HepG2 (cell line): ENCODE results near the gene ING1. TPM values are rescaled to one million over a fixed set of nuclear protein-coding genes. Genes with fewer than 3 reads are reported as not detected.
A peak's percentile ranks its signal among the peaks of the same experiment; 100 is the strongest.

Experiments
- AGO2 ChIP-seq: fragments of 200-400 bp; formaldehyde crosslinking; optimal IDR thresholded peaks from 2 replicates; pipeline ENCODE3; 2017; ENCODE audit warnings: mild to moderate bottlenecking, low read depth, low read length, moderate library complexity
- ETV5 ChIP-seq: IDR thresholded peaks from 2 replicates; pipeline ENCODE4 v1.6.1; 2018; ENCODE audit warnings: missing biosample characterization, missing genetic modification reagents, inconsistent platforms, borderline replicate concordance
- GATAD1 ChIP-seq: IDR thresholded peaks from 2 replicates; pipeline ENCODE4 v1.6.1; 2016; ENCODE audit warnings: missing genetic modification reagents, missing compliant biosample characterization
- GFI1 ChIP-seq: sonication (generic); formaldehyde crosslinking; IDR thresholded peaks from 2 replicates; pipeline ENCODE4 v1.5.0; 2020; ENCODE audit warnings: missing genetic modification reagents, mild to moderate bottlenecking, borderline replicate concordance
- GLI4 ChIP-seq: sonication (generic); formaldehyde crosslinking; IDR thresholded peaks from 2 replicates; pipeline ENCODE4 v1.5.1; 2020; ENCODE audit warnings: missing genetic modification reagents, mild to moderate bottlenecking, moderate library complexity, borderline replicate concordance
- JDP2 ChIP-seq: sonication (generic); formaldehyde crosslinking; IDR thresholded peaks from 2 replicates; pipeline ENCODE4 v1.8.1; 2022; ENCODE audit warnings: missing genetic modification reagents, borderline replicate concordance
- PHB2 ChIP-seq: fragments of 450-650 bp; IDR thresholded peaks from 2 replicates; pipeline ENCODE4 v1.6.1; 2018; ENCODE audit not compliant: partially characterized antibody
- POLR2AphosphoS5 ChIP-seq: IDR thresholded peaks from 2 replicates; pipeline ENCODE4 v1.6.1; 2012; ENCODE audit warnings: low read depth, low read length
- PREB ChIP-seq: sonication (generic); formaldehyde crosslinking; IDR thresholded peaks from 2 replicates; pipeline ENCODE4 v1.4.0; 2020; ENCODE audit warnings: missing genetic modification reagents
- TEAD2 ChIP-seq: sonication (generic); formaldehyde crosslinking; IDR thresholded peaks from 2 replicates; pipeline ENCODE4 v1.9.0; 2021; ENCODE audit warnings: missing genetic modification reagents
- ZNF510 ChIP-seq: sonication (generic); formaldehyde crosslinking; IDR thresholded peaks from 2 replicates; pipeline ENCODE4 v1.4.0; 2020; ENCODE audit warnings: low read depth, mild to moderate bottlenecking, missing genetic modification reagents
- ZNF567 ChIP-seq: sonication (generic); formaldehyde crosslinking; IDR thresholded peaks from 2 replicates; pipeline ENCODE4 v1.8.1; 2023; ENCODE audit warnings: mild to moderate bottlenecking, missing genetic modification reagents, borderline replicate concordance
- ZNF646 ChIP-seq: sonication (generic); formaldehyde crosslinking; IDR thresholded peaks from 2 replicates; pipeline ENCODE4 v1.9.0; 2021; ENCODE audit warnings: mild to moderate bottlenecking, missing genetic modification reagents
- ZNF749 ChIP-seq: sonication (generic); formaldehyde crosslinking; IDR thresholded peaks from 2 replicates; pipeline ENCODE4 v1.8.0; 2022; ENCODE audit warnings: mild to moderate bottlenecking, missing genetic modification reagents, moderate library complexity, borderline replicate concordance
- ZNF781 ChIP-seq: sonication (generic); formaldehyde crosslinking; IDR thresholded peaks from 2 replicates; pipeline ENCODE4 v1.5.1; 2020; ENCODE audit warnings: borderline replicate concordance, mild to moderate bottlenecking, missing genetic modification reagents; ENCODE audit errors: not compliant biosample characterization
- polyA plus RNA-seq, 8 experiments: library from polyadenylated mRNA; depleted of rRNA in 3 of 8; stranded (reverse) in 7 of 8; unstranded in 1 of 8; fragments of >200 nt; fragmentation: Illumina TruSeq in 4 of 8; extraction: Trizol in 4 of 8; gene quantifications; 2 replicates each; pipeline versions ENCODE4 v1.2.1 to v1.2.3, GENCODE V29; 2011 to 2016; ENCODE audit warnings: low read depth in 4 of 8, missing spikeins in 1 of 8, mixed read lengths in 1 of 8; ENCODE audit not compliant: insufficient read depth in 1 of 8
- total RNA-seq, 5 experiments: library from RNA; depleted of rRNA; stranded (reverse); fragments of >200 nt; fragmentation: Illumina TruSeq; extraction: Trizol; gene quantifications; 2 replicates each; pipeline ENCODE4 v1.2.3, GENCODE V29; 2016; ENCODE audit warnings: low read depth in 1 of 5
- TF ChIP-seq, protein P1 (sequence below): sonication (generic); formaldehyde crosslinking; IDR thresholded peaks from 2 replicates; pipeline ENCODE4 v1.9.0; 2022; ENCODE audit warnings: low read depth, missing genetic modification reagents
- TF ChIP-seq, protein P2 (sequence below): sonication (generic); formaldehyde crosslinking; IDR thresholded peaks from 2 replicates; pipeline ENCODE4 v1.5.1; 2020; ENCODE audit warnings: mild to moderate bottlenecking, moderate library complexity, missing genetic modification reagents

Gene ING1
- total and polyA plus RNA-seq, 2 of the 13 experiments (the other 11 are each of a cell fraction or from before 2014, with no cell fraction given) = 8.1 to 16.1 TPM

DNA sequence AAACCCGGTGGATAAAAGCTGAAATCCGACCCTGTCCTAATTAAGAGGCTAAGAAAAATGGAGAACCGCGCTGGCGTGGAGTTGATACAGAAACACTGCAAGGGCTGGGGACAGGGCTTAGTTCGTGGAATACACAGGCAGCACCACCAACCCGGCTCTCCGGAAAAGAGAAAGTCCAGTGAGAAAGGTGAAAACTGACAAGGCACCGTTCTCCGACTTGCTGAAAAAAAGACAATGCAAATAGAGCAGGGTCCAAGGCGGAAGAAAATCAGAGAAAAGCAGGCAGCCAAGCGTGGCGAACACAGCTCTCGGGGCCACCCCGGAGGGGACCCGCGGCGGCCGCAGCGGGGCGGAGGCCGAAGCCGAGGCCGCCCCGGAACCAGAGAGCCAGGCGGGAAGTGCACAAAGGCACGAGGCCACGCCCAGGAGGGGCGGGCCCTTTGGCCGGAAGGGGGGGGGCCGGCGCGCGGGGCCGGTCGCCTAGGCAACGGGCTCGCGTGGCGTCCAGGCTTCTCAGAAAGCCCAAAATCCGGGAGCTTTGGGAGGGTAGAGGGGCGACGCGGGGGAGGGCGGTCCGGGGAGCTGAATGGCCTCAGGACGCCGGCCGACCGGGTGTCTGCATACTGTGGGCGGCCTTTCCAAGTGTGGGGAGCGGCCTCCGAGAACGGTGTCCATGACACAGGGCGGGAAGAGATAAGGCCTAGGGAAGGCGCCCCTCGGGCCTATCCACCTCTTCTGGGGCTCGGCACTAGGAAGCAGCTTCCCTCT is 1.2 kb upstream of the ING1 start (continued):
- TF ChIP-seq ETV5 (CRISPR knock-in tag) (peak; percentile 77; the same call in 1 of the 2 replicates), GFI1 (CRISPR knock-in tag) (no peak), GLI4 (CRISPR knock-in tag) (no peak), POLR2AphosphoS5 (peak; percentile 86), AGO2 (peak; percentile 36), ZNF646 (CRISPR knock-in tag) (no peak), TEAD2 (CRISPR knock-in tag) (no peak), PHB2 (no peak), ZNF749 (CRISPR knock-in tag) (no peak), ZNF781 (CRISPR knock-in tag) (no peak), JDP2 (CRISPR knock-in tag) (no peak), PREB (no peak), ZNF567 (CRISPR knock-in tag) (no peak), GATAD1 (CRISPR knock-in tag) (no peak), ZNF510 (CRISPR knock-in tag) (0 out of 2 replicates have a peak, but pooled peaks have one; percentile 27)
- TF ChIP-seq, protein P1, sequence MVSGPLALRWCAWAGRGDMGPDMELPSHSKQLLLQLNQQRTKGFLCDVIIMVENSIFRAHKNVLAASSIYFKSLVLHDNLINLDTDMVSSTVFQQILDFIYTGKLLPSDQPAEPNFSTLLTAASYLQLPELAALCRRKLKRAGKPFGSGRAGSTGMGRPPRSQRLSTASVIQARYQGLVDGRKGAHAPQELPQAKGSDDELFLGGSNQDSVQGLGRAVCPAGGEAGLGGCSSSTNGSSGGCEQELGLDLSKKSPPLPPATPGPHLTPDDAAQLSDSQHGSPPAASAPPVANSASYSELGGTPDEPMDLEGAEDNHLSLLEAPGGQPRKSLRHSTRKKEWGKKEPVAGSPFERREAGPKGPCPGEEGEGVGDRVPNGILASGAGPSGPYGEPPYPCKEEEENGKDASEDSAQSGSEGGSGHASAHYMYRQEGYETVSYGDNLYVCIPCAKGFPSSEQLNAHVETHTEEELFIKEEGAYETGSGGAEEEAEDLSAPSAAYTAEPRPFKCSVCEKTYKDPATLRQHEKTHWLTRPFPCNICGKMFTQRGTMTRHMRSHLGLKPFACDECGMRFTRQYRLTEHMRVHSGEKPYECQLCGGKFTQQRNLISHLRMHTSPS (CRISPR knock-in tag) = no peak
- TF ChIP-seq, protein P2, sequence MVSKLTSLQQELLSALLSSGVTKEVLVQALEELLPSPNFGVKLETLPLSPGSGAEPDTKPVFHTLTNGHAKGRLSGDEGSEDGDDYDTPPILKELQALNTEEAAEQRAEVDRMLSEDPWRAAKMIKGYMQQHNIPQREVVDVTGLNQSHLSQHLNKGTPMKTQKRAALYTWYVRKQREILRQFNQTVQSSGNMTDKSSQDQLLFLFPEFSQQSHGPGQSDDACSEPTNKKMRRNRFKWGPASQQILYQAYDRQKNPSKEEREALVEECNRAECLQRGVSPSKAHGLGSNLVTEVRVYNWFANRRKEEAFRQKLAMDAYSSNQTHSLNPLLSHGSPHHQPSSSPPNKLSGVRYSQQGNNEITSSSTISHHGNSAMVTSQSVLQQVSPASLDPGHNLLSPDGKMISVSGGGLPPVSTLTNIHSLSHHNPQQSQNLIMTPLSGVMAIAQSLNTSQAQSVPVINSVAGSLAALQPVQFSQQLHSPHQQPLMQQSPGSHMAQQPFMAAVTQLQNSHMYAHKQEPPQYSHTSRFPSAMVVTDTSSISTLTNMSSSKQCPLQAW (CRISPR knock-in tag) = 0 out of 2 replicates have a peak, but pooled peaks have one; percentile 33
